Fibroblast of lung (primary cell): ENCODE measurements around the gene NFATC2. TPM values are rescaled to one million over a fixed set of nuclear protein-coding genes. Genes with fewer than 3 reads are reported as not detected.

Experiments used
- DNase-seq, 2 donors: peaks; one replicate each; pipeline versions ENCODE4 v3.0.0 to v3.0.0-alpha.2; 2010; ENCODE audit warnings: low read depth in 2 of 2
- H2AFZ ChIP-seq: 2 replicates; pipeline ENCODE4 v1.5.1; 2012; ENCODE audit warnings: low read length, control low read depth, inconsistent platforms
- H3K27ac ChIP-seq: 2 replicates; pipeline ENCODE4 v1.5.1; 2011; ENCODE audit warnings: low read length, control low read depth; ENCODE audit not compliant: insufficient read depth
- H3K27me3 ChIP-seq: 2 replicates; pipeline ENCODE4 v1.5.1; 2011; ENCODE audit warnings: mild to moderate bottlenecking, low read length; ENCODE audit not compliant: control insufficient read depth, insufficient read depth
- H3K36me3 ChIP-seq: 2 replicates; pipeline ENCODE4 v1.5.1; 2011; ENCODE audit warnings: low read length; ENCODE audit not compliant: control insufficient read depth, insufficient read depth
- H3K4me1 ChIP-seq: 2 replicates; pipeline ENCODE4 v1.5.1; 2011; ENCODE audit warnings: low read length; ENCODE audit not compliant: control insufficient read depth, insufficient read depth; ENCODE audit errors: extremely low read depth
- H3K4me2 ChIP-seq: 2 replicates; pipeline ENCODE4 v1.5.1; 2011; ENCODE audit warnings: low read length, control low read depth; ENCODE audit not compliant: insufficient read depth; ENCODE audit errors: extremely low read depth
- H3K4me3 ChIP-seq, 4 experiments: fragments of 200-600 bp in 1 of 4; sonication (generic) in 1 of 4; replicated peaks in 1 of 4; 2 replicates each; pipeline ENCODE4 v1.5.1; 2011 to 2016; ENCODE audit warnings: low read length in 4 of 4, low read depth in 3 of 4, mild to moderate bottlenecking in 3 of 4, control low read depth in 2 of 4, inconsistent platforms in 1 of 4, mixed read lengths in 1 of 4; ENCODE audit not compliant: insufficient read depth in 1 of 4; ENCODE audit errors: control extremely low read depth in 1 of 4
- H3K79me2 ChIP-seq: 2 replicates; pipeline ENCODE4 v1.5.1; 2012; ENCODE audit warnings: mild to moderate bottlenecking, low read length, inconsistent platforms; ENCODE audit not compliant: control insufficient read depth, insufficient read depth
- H3K9ac ChIP-seq: 2 replicates; pipeline ENCODE4 v1.5.1; 2011; ENCODE audit warnings: mild to moderate bottlenecking, low read length, control low read depth; ENCODE audit not compliant: insufficient read depth
- H3K9me3 ChIP-seq: 2 replicates; pipeline ENCODE4 v1.5.1; 2012; ENCODE audit warnings: low read depth, low read length; ENCODE audit not compliant: control insufficient read depth, insufficient read depth
- H4K20me1 ChIP-seq: 2 replicates; pipeline ENCODE4 v1.5.1; 2011; ENCODE audit warnings: low read length; ENCODE audit not compliant: control insufficient read depth, insufficient read depth; ENCODE audit errors: extremely low read depth
- CTCF ChIP-seq, 2 donors: IDR thresholded peaks in 1 of 2; conservative IDR thresholded peaks in 1 of 2; 1 replicate in 1 of 2; 2 replicates in 1 of 2; pipeline ENCODE4 v1.5.1; 2011 to 2012; ENCODE audit warnings: low read length in 2 of 2, control low read depth in 1 of 2, inconsistent platforms in 1 of 2, low read depth in 1 of 2, mild to moderate bottlenecking in 1 of 2
- EZH2 ChIP-seq: IDR thresholded peaks from 2 replicates; pipeline ENCODE4 v1.5.1; 2012; ENCODE audit warnings: low read length, control low read depth, mild to moderate bottlenecking; ENCODE audit errors: missing control alignments
- polyA plus RNA-seq, 2 donors: library from polyadenylated mRNA; depleted of rRNA in 1 of 2; stranded (reverse) in 1 of 2; unstranded in 1 of 2; fragments of >200 nt; gene quantifications; 2 replicates each; pipeline ENCODE4 v1.2.1, GENCODE V29; 2011 to 2012; ENCODE audit warnings: missing spikeins in 1 of 2
- total RNA-seq: library from RNA; depleted of rRNA; stranded (reverse); fragments of >200 nt; gene quantifications from 2 replicates; pipeline ENCODE4 v1.2.1, GENCODE V29; 2014

Gene NFATC2
- total and polyA plus RNA-seq, 2 donors (not counting 1 experiment from before 2014, with no cell fraction given) = 0.50 to 1.2 TPM

- TF ChIP-seq EZH2 = no peak
- no peak for TF ChIP-seq CTCF (conservative IDR thresholded peaks at IDR 0.05 in 1 of 2, IDR thresholded peaks at IDR 0.05 in 1 of 2; ENCODE audit: low read depth in 1 of 2, low read length in 2 of 2)
- DNase-seq = no peak
- H3K36me3 ChIP-seq = no peaks in the 10 kb centered on the region
- H3K27me3 ChIP-seq = no peaks in the 10 kb centered on the region
- H3K9me3 ChIP-seq = no peaks in the 10 kb centered on the region
- H3K79me2 ChIP-seq = no peaks in the 10 kb centered on the region
- H3K4me3 ChIP-seq = no peak overlapping the region
- no peaks in the 10 kb centered on the region for H4K20me1 ChIP-seq
- H2AFZ ChIP-seq = no peak overlapping the region
- peaks cover 2% of the 10 kb centered on the region for H3K4me1 ChIP-seq
- H3K9ac ChIP-seq = no peak overlapping the region
- H3K27ac ChIP-seq = no peak overlapping the region
- no peak overlapping the region for H3K4me2 ChIP-seq
Measured at GRCh38 chr20:51493346-51493791, 49.1 kb downstream of the NFATC2 start.

GRCh38 chr20:51492167-51493092 lies 50.1 kb downstream of the NFATC2 start:
- Histone ChIP-seq H3K4me1 (peaks cover 2% of the 10 kb centered on the region), H3K27me3 (no peaks in the 10 kb centered on the region), H3K4me2 (peak overlapping the region; percentile 18), H3K9ac (no peak overlapping the region), H3K36me3 (no peaks in the 10 kb centered on the region), H2AFZ (peak overlapping the region; percentile 20), H3K9me3 (no peaks in the 10 kb centered on the region), H3K79me2 (no peaks in the 10 kb centered on the region), H3K4me3 (peak overlapping the region in 1 of 4 experiments; percentile 32), H4K20me1 (no peaks in the 10 kb centered on the region), H3K27ac (no peak overlapping the region)
- peak; percentile 51 to 77 for DNase-seq
- TF ChIP-seq CTCF (conservative IDR thresholded peaks at IDR 0.05 in 1 of 2, IDR thresholded peaks at IDR 0.05 in 1 of 2; ENCODE audit: low read depth in 1 of 2, low read length in 2 of 2) (no peak), EZH2 (peak; percentile 29)

GRCh38 chr20:51491393-51491792 lies 51.1 kb downstream of the NFATC2 start:
- Histone ChIP-seq H3K79me2 (no peaks in the 10 kb centered on the region), H3K4me3 (no peak overlapping the region)
- TF ChIP-seq CTCF (conservative IDR thresholded peaks at IDR 0.05 in 1 of 2, IDR thresholded peaks at IDR 0.05 in 1 of 2; ENCODE audit: low read depth in 1 of 2, low read length in 2 of 2) = no peak
- no peak for TF ChIP-seq EZH2

More at GRCh38 chr20:51491393-51491792, 51.1 kb downstream of the NFATC2 start:
- no peak for DNase-seq
- H3K4me1 ChIP-seq = peaks cover 2% of the 10 kb centered on the region
- H4K20me1 ChIP-seq = no peaks in the 10 kb centered on the region
- H2AFZ ChIP-seq = no peak overlapping the region
- no peaks in the 10 kb centered on the region for H3K27me3 ChIP-seq
- no peak overlapping the region for H3K9ac ChIP-seq
- H3K27ac ChIP-seq = no peak overlapping the region
- no peaks in the 10 kb centered on the region for H3K9me3 ChIP-seq
- H3K36me3 ChIP-seq = no peaks in the 10 kb centered on the region
- H3K4me2 ChIP-seq = no peak overlapping the region
